Keratinocyte (primary cell): ENCODE measurements around the gene HORMAD2.
A peak's percentile ranks its signal among the peaks of the same experiment; 100 is the strongest.

Experiments used
- EZH2 ChIP-seq: IDR thresholded peaks from one replicate; pipeline ENCODE4 v1.6.1; 2012; ENCODE audit warnings: inconsistent platforms, mild to moderate bottlenecking, low read length, moderate library complexity
- TF ChIP-seq, protein P1 (sequence below), 3 experiments: IDR thresholded peaks in 1 of 3; conservative IDR thresholded peaks in 1 of 3; optimal IDR thresholded peaks in 1 of 3; 2 replicates in 2 of 3; 3 replicates in 1 of 3; pipeline versions ENCODE3 to v1.5.1; 2011; ENCODE audit warnings: low read length in 3 of 3, mild to moderate bottlenecking in 3 of 3, moderate library complexity in 2 of 3, control low read depth in 1 of 3, inconsistent platforms in 1 of 3; ENCODE audit not compliant: insufficient read depth in 2 of 3; ENCODE audit errors: extremely low read depth in 1 of 3

DNA sequence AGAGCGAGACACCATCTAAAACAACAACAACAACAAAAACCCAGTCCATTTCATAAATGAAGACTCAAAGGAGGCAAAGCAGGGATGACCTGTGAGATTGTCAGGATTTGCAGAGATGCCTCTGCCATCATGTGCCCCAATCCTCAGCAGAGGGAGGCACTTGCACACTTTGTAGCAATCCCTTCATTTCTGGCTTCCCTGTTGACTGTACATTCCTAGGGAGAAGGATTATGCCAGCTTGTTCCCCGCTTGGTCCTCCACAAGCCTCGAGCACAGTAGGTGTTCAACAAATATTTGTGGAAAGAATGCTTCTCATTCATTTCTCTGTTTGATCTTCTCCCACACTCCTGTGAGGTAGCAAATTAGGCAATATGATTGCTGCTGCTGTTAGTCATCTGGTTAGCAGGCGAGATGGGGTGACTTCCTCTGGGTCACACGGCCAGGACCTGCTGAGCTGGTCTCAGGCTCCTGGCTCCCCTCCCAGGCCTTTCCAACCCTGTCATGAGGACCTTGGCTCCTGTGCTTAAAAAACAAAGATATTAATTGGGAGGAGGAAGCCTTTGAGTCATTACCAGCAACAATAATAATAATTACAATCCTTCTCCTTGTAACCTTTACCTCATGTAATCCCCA is 132.2 kb downstream of the HORMAD2 start:
- TF ChIP-seq, protein P1, sequence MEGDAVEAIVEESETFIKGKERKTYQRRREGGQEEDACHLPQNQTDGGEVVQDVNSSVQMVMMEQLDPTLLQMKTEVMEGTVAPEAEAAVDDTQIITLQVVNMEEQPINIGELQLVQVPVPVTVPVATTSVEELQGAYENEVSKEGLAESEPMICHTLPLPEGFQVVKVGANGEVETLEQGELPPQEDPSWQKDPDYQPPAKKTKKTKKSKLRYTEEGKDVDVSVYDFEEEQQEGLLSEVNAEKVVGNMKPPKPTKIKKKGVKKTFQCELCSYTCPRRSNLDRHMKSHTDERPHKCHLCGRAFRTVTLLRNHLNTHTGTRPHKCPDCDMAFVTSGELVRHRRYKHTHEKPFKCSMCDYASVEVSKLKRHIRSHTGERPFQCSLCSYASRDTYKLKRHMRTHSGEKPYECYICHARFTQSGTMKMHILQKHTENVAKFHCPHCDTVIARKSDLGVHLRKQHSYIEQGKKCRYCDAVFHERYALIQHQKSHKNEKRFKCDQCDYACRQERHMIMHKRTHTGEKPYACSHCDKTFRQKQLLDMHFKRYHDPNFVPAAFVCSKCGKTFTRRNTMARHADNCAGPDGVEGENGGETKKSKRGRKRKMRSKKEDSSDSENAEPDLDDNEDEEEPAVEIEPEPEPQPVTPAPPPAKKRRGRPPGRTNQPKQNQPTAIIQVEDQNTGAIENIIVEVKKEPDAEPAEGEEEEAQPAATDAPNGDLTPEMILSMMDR (optimal IDR thresholded peaks at IDR 0.05 in 1 of 3, IDR thresholded peaks at IDR 0.05 in 1 of 3, conservative IDR thresholded peaks at IDR 0.05 in 1 of 3; ENCODE audit: extremely low read depth in 1 of 3, insufficient read depth in 2 of 3, low read length in 3 of 3): peak in 1 of 3 experiments; percentile 58
- no peak for TF ChIP-seq EZH2
